DND-41 (cell line): ENCODE results near the gene HOATZ.

Experiments used
- ATAC-seq: fragments of 200-7000 bp; cut with Tn5 transposase; 3 replicates; pipeline ENCODE4 v1.9.1; 2021; ENCODE audit warnings: low read depth; ENCODE audit not compliant: insufficient read depth
- DNase-seq: peaks from one replicate; pipeline ENCODE4 v3.0.0-alpha.2; 2020
- H2AFZ ChIP-seq: 2 replicates; pipeline ENCODE4 v1.6.0; 2012; ENCODE audit warnings: low read depth, low read length
- H3K27ac ChIP-seq: 2 replicates; pipeline ENCODE4 v1.5.1; 2012; ENCODE audit warnings: low read length, inconsistent platforms
- H3K27me3 ChIP-seq: fragments of 200-600 bp; sonication (generic); 2 replicates; pipeline ENCODE4 v1.6.0; 2012; ENCODE audit warnings: low read length, mild to moderate bottlenecking, inconsistent platforms; ENCODE audit not compliant: insufficient read depth, poor library complexity
- H3K36me3 ChIP-seq: 2 replicates; pipeline ENCODE4 v1.5.1; 2012; ENCODE audit warnings: low read length, inconsistent platforms; ENCODE audit not compliant: insufficient read depth
- H3K4me1 ChIP-seq: 2 replicates; pipeline ENCODE4 v1.5.1; 2012; ENCODE audit warnings: mild to moderate bottlenecking, low read length; ENCODE audit not compliant: insufficient read depth
- H3K4me2 ChIP-seq: 2 replicates; pipeline ENCODE4 v1.6.0; 2012; ENCODE audit warnings: mild to moderate bottlenecking, moderate library complexity, low read length, inconsistent platforms; ENCODE audit not compliant: insufficient read depth
- H3K4me3 ChIP-seq, 2 experiments: fragments of 200-600 bp in 1 of 2; shearing (Covaris generic) in 1 of 2; 2 replicates each; pipeline ENCODE4 v1.5.1; 2012 to 2016; ENCODE audit warnings: inconsistent platforms in 2 of 2, low read length in 2 of 2, mild to moderate bottlenecking in 2 of 2, low read depth in 1 of 2, moderate library complexity in 1 of 2
- H3K79me2 ChIP-seq: 2 replicates; pipeline ENCODE4 v1.6.0; 2012; ENCODE audit warnings: low read length, inconsistent platforms; ENCODE audit not compliant: insufficient read depth
- H3K9ac ChIP-seq: 2 replicates; pipeline ENCODE4 v1.6.0; 2012; ENCODE audit warnings: low read depth, mild to moderate bottlenecking, inconsistent platforms, low read length, moderate library complexity
- H3K9me3 ChIP-seq: 2 replicates; pipeline ENCODE4 v1.5.1; 2012; ENCODE audit warnings: low read length, moderate library complexity, mild to moderate bottlenecking, inconsistent platforms; ENCODE audit not compliant: insufficient read depth, severe bottlenecking
- H4K20me1 ChIP-seq: 2 replicates; pipeline ENCODE4 v1.6.0; 2012; ENCODE audit warnings: low read length; ENCODE audit not compliant: insufficient read depth
- CTCF ChIP-seq: IDR thresholded peaks from 2 replicates; pipeline ENCODE4 v1.5.1; 2012; ENCODE audit warnings: borderline replicate concordance, low read length, moderate library complexity, mild to moderate bottlenecking; ENCODE audit not compliant: poor library complexity, severe bottlenecking; ENCODE audit errors: extremely low read depth
- EZH2 ChIP-seq: IDR thresholded peaks from 3 replicates; pipeline ENCODE4 v1.6.1; 2012; ENCODE audit warnings: borderline replicate concordance, low read depth, mild to moderate bottlenecking, moderate library complexity, low read length, inconsistent platforms; ENCODE audit not compliant: severe bottlenecking

Gene HOATZ

GRCh38 chr11:111514216-111515031, at the start of gene HOATZ:
TSS of gene HOATZ (plus strand) at chr11:111514778. CDS start at chr11:111514785, 7 bp downstream.
- no peaks in the 10 kb centered on the region for H3K4me1 ChIP-seq
- no peaks in the 10 kb centered on the region for H3K36me3 ChIP-seq
- H4K20me1 ChIP-seq = no peaks in the 10 kb centered on the region
- no peak for TF ChIP-seq EZH2
- TF ChIP-seq CTCF = no peak
- no peaks in the 10 kb centered on the region for H3K9me3 ChIP-seq
- H3K4me2 ChIP-seq = no peak within 1 kb of the TSS
- H3K27ac ChIP-seq = no peak within 1 kb of the TSS
- no peak within 1 kb of the TSS for H3K4me3 ChIP-seq
- H3K27me3 ChIP-seq = peaks cover 3% of the 10 kb centered on the region
- no peaks in the 10 kb centered on the region for H3K79me2 ChIP-seq
- no peak within 1 kb of the TSS for H2AFZ ChIP-seq
- DNase-seq (no peak), ATAC-seq (no peak)
- no peak within 1 kb of the TSS for H3K9ac ChIP-seq

- no peak for DNase-seq
Measured at GRCh38 chr11:111465400-111465799, 49.2 kb upstream of the HOATZ start.

GRCh38 chr11:111466615-111467014, 48.0 kb upstream of the HOATZ start:
- no peak overlapping the region for H3K4me2 ChIP-seq
- TF ChIP-seq CTCF (no peak), EZH2 (no peak)

More at GRCh38 chr11:111465400-111465799, 49.2 kb upstream of the HOATZ start:
- no peaks in the 10 kb centered on the region for H4K20me1 ChIP-seq
- TF ChIP-seq CTCF (no peak), EZH2 (no peak)
- peaks cover 8% of the 10 kb centered on the region for H3K27me3 ChIP-seq
- H3K9ac ChIP-seq = no peak overlapping the region
- no peaks in the 10 kb centered on the region for H3K9me3 ChIP-seq
- no peak overlapping the region for H3K4me3 ChIP-seq
- no peak overlapping the region for H3K27ac ChIP-seq
- no peak for ATAC-seq
- no peak overlapping the region for H3K4me2 ChIP-seq
- no peaks in the 10 kb centered on the region for H3K4me1 ChIP-seq
- H2AFZ ChIP-seq = no peak overlapping the region
- H3K36me3 ChIP-seq = no peaks in the 10 kb centered on the region
- H3K79me2 ChIP-seq = no peaks in the 10 kb centered on the region

More at GRCh38 chr11:111466615-111467014, 48.0 kb upstream of the HOATZ start:
- no peak overlapping the region for H3K27ac ChIP-seq
- H3K36me3 ChIP-seq = no peaks in the 10 kb centered on the region
- DNase-seq (no peak), ATAC-seq (no peak)
- no peaks in the 10 kb centered on the region for H4K20me1 ChIP-seq
- peaks cover 8% of the 10 kb centered on the region for H3K27me3 ChIP-seq
- H3K9ac ChIP-seq = no peak overlapping the region
- H3K9me3 ChIP-seq = no peaks in the 10 kb centered on the region
- H2AFZ ChIP-seq = no peak overlapping the region
- H3K4me3 ChIP-seq = no peak overlapping the region
- no peaks in the 10 kb centered on the region for H3K79me2 ChIP-seq
- H3K4me1 ChIP-seq = no peaks in the 10 kb centered on the region
